NCI-H2227 (cell line): ENCODE results near the gene EGFL7.

Source experiments
- DNase-seq: peaks from one replicate; lab custom pipeline; 2025; ENCODE audit not compliant: unreplicated experiment; lab: John Stamatoyannopoulos, UW

EGFL7 gene

DNA sequence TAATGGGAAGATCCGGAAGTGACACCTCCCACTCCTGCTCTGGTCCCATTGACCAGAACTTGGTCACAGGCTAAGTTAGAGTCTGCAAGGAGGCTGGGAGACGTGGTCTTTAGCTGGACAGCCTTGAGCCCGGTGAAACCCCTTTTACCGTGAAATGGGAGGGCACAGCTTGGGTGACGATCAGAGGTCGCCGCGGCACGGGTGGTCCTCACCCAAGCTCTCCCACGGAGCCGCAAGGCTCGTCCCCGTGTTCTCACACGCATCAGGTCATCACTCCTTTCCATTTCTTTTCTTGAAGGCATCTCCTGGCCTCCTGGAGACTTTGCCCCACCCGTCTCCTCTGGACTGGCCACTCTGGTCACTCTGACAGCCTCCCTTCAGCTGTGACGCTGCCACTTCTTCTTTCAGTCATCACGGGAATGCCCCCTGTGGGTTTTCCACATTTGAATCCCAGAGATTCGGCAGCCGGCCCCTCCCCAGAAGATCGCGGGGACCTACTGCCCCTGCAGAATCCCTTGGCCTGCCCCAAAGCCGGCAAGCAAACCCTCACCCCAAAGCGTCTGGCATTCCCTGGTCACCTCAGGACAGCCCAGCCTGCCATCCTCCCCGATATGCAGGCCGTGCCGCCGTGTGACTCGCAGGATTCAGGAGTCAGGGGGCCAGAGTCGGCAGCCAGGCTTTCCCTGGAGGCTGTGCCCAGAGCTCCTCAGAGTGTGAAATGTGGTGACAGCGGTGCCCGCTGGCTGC is 18.9 kb upstream of the EGFL7 start:
- DNase-seq = no peak

DNA sequence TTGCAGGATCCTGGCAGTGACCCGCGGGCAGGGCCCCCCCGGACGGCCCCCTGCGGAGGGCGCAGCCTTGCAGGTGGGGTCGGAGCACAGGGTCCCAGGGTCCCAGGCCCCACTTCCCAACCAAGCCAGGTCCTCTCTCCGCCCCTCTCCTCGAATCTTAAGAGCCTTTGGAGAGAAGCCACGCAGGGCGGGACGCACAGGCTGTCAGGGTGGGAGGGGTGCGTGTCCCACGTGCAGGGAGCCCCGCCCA is 18.4 kb upstream of the EGFL7 start:
- no peak for DNase-seq

DNA sequence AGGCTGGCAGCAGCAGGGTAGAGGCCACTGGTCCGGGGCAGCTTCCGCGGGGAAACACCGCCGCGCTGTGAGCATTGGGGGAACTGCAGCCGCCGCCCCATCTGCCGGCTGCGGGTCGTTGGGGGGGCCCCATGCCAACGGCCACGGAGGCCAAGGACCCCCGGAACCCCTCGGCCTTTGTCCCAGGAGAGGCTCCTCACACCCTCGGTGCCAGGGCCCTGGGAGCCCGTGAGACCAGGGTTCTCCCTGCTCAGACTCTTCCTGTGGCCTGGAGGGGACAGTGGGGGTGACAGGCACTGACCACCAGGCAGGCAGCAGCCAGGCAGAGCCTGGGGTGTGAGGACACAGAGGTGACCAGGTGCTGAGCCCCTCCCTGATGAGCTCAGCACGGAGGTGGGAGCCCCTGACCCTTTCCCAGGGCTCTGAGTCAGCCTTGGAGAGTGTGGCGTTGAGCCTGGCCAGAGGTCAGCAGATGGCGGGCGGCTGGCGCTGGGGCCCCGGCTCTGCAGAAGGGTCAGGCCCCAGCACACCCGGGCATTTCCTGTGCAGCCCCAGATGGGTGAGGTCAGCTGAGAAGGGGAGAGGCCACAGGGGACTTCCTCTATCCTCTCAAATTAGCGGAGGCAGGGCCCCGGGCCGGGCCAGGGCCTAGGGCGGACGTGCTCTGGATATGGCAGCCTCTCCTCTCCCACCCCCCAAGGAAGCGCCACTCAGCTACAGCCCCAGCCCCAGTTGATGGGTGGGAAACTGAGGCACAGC is 17.9 kb upstream of the EGFL7 start:
- no peak for DNase-seq

DNA sequence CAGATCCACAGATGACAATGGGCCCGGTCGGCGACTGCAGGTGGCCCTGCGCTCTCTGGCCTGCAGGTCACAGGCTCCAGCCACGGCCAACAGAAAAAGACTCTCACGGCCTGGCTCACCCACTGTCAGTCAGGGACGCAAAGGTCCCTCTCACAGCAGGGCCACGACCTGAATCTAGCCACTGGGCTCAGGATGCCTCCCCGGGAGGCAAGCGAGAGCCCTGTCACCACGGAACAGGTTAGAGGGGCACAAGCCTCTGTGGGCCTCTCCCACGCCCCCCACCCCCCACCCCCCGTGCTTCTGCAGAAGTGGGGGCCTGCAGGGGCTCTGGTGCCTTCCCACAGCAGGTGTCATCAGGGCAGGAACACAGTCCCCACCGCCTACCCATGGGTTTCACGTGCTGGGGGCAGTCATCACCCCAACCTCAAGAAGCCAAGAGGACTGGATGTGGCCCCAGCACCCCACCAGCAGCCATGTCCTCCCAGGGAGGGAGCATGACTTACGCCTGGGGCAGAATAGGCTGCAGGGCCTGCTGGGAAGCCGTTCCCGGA is 17.3 kb upstream of the EGFL7 start:
- no peak for DNase-seq

DNA sequence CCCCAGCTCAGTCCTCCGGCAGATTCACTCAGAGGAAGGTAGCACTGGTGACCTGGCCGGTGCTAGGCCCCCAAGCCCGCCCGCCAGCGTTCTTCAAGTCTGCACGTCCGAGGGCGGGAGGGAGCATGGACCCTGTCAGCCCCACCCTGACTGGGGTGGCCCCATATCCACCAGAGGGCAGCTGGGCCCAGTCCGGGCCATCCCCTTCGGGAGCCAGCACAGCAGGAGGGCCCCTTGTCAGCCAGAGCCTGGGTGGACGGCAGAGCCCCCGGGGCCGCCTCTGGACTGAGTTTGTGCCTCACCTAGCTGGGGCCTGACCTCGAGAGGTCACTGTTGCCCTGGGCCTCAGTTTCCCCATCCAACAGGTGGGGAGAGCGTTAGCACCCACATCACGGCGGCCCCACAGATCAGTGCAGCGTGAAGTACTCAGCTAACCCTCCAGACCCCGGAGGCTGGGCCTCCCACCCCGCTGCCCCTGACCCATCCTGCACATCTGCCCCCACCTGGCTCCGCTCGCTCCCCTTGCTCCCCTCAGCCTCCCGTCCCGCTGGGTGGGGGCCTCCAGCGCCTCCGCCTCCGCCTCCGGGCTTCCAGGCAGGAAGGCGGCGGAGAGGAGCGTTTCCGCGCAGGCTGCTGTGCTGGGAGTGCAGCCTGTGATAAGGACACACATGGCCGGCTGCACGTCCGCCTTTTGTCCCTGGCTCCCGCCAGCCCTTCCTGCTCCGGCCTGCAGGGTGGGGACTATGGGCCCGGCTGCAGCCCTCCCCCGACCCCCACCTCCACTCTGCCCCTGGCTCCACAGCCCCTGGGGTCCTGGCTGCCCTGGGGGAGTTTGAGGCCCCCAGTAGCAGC is 16.6 kb upstream of the EGFL7 start:
- DNase-seq = no peak

DNA sequence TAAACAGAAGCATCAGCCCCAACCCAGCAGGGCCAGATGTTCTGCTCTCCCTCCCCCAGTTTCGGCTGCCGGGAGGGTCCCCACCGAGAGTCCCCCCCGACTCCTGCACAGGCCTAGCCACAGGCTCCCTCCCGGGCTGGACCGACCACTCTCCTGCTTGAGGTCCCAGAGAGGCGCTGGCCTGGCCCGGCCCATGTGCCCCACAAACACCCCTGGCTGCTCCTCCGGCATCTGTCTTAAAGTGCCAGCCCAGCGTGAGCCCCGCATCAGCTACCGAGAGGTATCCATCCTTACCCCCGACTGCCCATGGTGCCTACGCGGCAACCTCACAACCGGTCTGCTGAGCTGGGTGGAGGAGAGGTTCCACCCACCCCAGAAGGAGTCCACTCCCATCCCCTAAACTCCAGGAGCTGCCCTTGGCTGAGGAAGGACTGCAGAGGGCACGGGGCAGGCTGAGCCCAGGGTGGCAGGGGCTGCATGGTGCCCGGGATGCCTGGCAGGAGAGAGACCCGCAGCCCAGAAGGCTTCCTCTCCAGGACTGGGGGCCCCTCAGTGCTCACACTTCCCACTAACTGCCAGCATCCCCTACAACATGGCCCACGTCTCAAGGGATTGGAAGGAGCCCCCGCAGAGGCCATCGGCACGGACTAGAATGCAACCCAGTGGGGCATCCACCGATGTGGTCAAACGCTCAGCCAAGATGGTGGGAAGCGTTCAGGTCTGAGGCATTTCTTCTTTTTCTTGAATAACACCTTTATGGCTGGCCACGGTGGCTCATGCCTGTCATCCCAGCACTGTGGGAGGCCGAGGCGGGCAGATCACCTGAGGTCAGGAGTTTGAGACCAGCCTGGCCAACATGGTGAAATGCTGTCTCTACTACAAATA is 15.6 kb upstream of the EGFL7 start:
- DNase-seq = no peak

DNA sequence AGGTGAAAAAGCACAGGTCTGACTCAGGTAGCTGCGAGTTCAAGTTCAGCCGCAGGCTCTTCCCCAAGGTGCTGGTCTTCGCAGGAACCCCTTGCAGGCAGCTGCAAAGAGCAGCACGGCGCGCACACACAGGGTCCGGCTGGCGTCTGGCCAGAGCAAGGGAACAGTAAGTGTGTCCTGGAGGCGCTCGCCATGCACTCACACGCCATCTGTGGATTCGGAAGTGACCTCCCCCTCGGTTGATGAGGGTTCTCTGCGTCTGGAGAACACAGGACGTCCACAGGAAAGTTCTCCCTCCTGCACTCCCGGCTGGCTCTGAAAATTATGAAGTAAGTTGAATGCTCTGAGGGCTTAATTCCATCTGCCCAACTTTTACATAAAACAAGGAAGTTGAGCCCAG is 14.0 kb upstream of the EGFL7 start:
- no peak for DNase-seq

DNA sequence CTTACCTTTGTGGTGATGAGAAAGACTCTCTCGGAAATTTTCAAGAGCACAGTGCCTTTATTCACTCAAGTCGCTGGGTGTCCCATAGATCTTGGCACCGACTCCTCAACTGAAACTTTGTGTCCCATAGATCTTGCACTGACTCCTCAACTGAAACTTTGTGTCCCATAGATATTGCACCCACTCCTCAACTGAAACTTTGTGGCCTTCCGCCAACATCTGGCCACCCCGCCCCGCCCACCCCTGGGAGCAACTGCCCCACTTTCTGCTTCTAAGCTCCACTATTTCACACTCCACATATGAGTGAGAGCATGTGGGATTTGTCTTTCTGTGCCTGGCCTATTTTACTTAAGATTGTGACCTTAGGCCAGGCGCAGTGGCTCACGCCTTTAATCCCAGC is 12.7 kb upstream of the EGFL7 start:
- no peak for DNase-seq

DNA sequence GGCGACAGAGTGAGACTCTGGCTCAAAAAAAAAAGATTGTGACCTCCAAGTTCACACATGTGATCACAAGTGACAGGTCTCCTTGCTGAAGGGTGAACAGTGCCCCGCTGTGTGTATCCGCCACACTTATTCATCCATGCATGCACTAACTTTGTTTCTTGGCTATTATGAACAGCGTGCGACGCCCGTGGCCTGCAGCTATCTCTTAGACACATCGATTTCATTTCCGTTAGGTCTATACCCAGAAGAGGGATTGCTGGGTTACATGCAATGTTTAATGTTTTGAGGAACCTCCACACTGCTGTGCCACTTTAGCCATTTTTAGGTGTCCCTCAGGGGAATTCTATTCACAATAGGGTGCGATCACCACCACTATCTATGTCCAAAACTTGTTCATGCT is 12.1 kb upstream of the EGFL7 start:
- DNase-seq = no peak

DNA sequence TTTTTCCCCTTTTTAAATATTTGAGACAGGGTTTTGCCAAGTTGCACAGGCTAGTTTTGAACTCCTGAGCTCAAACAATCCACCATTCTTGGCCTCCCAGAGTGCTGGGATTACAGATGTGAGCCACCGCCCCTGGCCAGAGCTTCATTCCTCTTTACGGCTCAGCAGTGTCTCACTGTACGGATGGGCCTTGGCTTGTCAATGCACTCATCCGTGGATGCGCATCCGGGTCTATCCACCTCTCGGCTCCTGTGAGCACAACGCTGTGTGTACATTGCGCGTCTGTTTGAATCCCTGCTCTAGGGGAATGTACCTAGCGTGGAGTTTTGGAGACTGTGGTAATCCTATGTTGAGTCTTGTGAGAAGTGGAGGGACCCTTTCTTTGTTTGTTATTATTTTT is 10.9 kb upstream of the EGFL7 start:
- DNase-seq = no peak

DNA sequence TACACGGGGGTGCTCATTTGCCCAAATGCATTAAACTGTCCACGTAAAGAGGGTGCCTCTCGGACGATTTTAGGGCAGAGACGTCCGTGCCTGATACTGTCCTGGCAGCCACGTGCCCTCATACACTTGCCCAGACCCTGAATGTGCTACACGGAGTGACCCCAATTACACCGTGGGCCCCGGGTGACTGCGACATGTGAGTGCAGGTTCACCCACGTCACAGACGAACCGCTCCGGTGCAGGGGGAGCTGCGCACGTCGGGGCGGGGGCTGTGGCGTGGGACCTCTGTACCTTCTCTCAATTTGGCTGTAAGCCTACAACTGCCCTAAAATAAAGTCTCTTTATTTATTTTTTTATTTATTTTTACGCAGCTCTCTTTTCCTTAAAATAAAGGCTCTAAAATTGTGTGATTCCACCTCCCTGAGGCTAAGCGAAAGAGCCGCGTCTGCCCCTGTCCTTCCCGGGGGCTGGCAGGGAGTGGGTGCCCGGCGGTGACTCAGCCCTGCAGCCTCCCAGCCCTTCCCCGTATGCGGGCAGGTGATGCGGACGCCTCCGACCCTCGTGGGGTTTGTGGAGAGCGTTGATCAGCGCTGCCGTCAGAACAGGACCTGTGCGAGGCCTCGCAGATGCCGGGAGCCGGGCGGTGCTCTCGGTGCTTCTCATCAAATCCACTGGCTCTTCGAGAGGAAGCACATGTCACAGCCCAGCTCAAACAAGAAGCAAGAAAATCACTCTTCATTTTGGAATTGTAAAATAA is 9.2 kb upstream of the EGFL7 start:
- DNase-seq = no peak

DNA sequence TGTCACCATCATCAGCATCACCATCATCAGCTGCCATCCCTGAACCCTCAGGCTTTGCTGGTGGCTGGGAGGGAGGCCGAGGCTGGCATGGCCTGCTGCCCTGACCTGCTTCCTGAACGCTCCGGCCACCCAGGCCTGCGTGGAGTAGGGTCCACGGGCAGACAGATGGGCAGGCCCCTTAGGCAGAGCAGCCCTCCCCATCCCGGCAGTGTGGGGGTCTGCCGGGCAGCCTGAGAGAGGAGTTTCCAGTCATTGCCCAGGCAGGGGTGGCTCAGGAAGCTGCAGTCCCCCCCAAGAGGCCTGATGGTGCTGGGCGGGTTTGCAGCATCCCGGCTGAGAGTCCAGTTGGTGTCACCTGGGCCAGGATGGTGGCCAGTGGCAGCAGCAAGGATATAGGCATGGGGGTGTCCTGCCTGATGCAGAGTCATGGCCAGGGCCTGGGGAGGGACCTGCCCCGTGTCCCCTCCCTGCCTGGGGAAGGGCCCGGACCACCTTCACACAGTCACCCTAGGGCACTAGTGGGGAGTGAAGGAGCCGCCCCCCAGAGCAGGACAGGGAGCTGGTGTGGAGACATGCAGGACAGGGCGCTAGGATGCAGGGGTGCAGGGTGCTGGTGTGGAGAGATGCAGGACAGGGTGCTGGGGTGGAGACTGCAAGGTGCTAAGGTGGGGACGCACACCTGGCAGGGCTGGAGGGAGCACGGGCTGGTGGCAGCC is 7.7 kb upstream of the EGFL7 start:
- DNase-seq = no peak

DNA sequence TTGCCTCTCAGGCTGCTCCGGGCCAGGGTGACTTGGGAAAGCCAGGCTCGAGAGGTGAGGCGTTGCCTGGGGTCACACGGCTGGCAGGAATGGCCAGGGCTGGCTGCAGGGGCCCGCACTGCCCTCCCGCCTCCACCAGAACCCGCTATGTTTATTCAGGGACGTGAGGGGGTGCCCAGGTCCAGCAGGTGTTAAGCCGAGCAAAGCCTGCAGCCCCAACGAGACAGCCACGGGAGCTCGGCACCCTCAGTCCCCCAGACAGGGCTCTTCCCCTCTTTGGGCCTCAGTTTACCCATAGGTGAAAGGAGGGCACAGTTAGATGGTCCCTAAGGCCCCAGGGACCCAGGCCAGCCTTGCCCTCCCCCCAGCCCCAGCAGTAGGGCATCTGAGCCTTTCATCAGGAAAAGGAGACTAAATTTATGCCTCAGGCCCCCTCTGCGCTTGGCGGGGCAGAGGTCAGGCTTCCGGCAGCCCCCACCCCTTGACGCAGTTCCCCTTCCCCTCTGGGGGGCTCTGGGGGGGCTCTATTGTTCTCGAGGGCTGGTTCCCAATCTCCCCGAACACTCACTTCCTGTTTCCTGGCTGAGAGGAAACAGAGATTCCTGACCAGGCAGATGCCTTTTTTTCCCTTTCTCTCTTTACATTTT is 7.1 kb upstream of the EGFL7 start:
- no peak for DNase-seq

DNA sequence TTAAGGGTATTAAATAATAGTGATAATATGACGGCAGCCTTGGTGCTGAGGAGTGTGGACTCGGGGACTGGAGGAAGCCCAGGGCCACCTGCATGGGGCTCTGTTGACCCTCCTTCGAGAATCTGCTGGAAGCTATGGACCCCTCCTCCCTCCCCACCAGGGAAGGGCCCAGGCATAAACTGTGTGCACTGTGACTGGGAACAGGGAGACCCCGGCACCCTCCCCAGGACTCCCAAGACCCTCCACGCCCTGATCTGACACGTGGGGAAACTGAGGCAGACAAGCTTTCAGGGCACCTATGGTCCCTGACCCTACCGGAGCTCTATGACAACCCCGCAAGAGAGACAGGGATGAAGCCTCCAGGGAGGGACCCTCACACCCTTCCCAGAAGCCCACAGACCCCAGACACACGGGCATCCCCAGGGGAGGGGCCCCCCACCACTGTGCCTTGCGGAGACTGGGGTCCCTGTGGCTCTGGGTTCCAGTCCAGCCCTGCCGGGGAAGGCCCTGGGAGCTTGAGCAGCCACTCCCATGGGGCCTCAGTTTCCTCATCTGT is 6.5 kb upstream of the EGFL7 start:
- DNase-seq = no peak

DNA sequence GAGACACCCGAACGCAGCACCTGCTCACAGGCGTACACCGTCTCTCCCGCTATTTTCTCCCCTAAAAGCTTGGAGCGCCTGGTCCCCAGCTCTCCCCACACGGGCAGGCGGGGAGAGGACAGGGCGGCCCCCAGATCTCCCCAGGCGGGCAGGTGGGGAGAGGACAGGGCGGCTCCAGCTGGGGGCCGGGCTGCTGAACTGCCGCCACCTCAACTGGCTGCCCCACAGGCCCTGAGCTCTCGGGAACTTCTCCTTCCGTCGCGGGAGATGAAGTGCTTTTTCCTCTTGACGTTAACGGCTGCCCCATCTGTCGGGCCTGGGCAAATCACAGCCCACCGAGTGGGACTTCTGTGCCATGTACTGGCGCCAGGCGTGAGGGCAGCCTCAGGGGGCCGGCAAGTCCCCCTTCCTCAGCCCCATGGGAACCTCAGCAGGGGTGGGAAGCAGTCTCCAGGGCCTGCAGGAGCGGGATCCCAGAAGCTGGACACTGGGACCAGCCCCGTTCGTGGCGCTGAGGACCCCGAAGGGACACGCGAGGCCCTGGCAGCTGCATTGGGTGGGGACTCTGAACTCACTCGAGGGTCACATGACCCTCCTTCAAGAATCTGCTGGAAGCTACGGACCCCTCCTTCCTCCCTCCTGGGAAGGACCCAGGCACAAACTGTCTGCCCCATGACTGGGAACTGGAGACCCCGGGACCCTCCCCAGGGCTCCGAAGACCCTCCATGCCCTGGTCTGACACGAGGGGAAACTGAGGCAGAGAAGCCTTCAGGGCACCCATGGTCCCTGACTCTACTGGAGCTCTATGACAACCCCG is 5.7 kb upstream of the EGFL7 start:
- DNase-seq = no peak

DNA sequence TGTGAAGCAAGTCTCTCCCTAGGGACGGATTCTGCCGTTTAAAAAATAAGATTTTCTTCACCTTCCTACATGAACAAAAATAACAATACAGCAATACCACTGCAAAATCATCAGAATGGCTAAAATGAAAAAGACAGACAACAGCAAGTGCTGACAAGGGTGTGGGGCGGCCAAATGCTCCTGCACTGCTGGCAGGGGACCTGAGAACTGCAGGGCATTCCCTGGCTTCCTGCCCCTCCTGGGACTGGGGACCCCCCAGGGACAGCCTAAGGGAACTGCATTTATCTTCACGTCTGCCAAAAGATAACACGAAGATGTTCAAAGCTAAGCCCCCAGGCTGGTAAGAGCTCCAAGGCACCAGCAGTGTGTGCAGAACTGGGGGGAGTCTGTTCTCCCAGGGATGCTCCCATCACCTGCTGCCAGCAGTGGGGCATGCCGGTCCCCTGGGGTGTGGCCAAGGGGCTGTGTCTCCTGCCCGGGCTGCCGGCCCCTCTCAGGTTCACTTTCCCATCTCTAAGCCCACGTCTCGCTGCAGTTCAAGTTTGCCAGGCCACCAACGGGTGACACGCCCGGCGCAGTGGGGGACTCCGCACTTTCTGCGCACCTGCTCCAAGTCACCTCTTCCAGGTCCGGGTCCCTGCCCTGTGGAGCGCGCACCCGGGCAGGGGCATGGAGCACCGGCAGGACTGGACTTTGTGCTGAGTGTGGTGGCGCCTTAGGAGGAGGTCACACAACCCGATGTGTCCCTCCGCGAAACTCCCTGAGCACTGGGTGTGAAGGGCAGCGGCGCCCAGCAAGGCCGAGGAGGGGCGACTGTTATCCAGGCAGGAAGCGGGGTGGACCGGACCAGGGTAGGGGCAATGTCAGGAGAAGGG is 4.5 kb upstream of the EGFL7 start:
- no peak for DNase-seq
